ENCODE measurements around the gene CCDC60. TPM values are rescaled to one million over a fixed set of nuclear protein-coding genes. Genes with fewer than 3 reads are reported as not detected.

The CCDC60 gene, protein sequence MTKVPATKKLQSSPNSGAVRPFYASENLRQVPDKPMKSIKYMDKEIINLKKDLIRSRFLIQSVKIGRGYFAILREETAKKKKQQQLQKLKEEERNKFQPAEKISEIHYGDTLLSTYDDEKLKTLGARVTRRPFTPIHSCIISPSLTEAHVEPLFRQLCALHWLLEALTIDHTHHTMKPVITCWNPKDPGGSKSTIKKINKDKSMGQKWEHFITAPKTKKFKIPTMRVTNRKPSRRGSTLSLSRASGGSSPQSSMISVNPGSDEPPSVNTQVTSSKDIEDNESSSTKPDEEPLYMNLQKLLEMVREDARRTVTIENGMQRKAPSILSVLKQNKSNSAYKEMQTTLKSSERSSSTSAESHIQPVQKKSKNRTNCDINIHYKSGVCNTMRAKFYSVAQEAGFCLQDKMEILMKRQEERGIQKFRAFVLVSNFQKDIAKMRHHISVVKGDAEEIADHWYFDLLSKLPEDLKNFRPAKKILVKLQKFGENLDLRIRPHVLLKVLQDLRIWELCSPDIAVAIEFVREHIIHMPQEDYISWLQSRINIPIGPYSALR
- not detected in 2 replicates for total RNA-seq (2013; cell fraction: nucleolus; rRNA removed)
- total RNA-seq (2014; rRNA removed) (not detected in 2 replicates), total RNA-seq (2014; rRNA removed; fragmentation: Illumina TruSeq; extraction: Trizol) (not detected in 2 replicates), total RNA-seq (2021) (not detected in 2 replicates), polyA plus RNA-seq (2011; rRNA removed) (not detected in 2 replicates), polyA plus RNA-seq (2014; fragmentation: Illumina TruSeq; extraction: Trizol) (not detected in 2 replicates), polyA plus RNA-seq (2014; fragmentation: Nextera tagmentation; extraction: Ambion mirVana) (not detected), polyA plus RNA-seq (2014; rRNA removed) (not detected in 2 replicates), polyA plus RNA-seq (2016; fragmentation: Nextera tagmentation; extraction: Ambion mirVana) (under 1 TPM in 1 of 2 experiments, not detected in 1; 0.19 TPM), polyA minus RNA-seq (2011; rRNA and poly(A)+ RNA removed) (not detected in 2 replicates), Bru-seq, nascent RNA (percentile 0 among the genes with signal in this experiment), BruChase-seq, experiment 1, labeled RNA remaining after a 6-hour chase (percentile 1 among the genes with signal in this experiment), BruChase-seq, experiment 2, labeled RNA remaining after a 2-hour chase (not detected)
- not detected for polyA plus RNA-seq (2011; ENCODE audit: low read depth)
- not detected in 2 replicates for polyA plus RNA-seq (2011; cell fraction: cytosol; rRNA removed)
- not detected in 2 replicates for polyA plus RNA-seq (2011; cell fraction: nucleus; rRNA removed)
- polyA plus RNA-seq (2012), result not detected in 2 replicates
- not detected in 2 replicates for polyA minus RNA-seq (2011; cell fraction: cytosol; rRNA and poly(A)+ RNA removed)
- polyA minus RNA-seq (2011; cell fraction: nucleus; rRNA and poly(A)+ RNA removed), result not detected in 2 replicates
- long read RNA-seq, experiment 1, result 0 reads
- long read RNA-seq, experiment 2, result 0 reads

DNA sequence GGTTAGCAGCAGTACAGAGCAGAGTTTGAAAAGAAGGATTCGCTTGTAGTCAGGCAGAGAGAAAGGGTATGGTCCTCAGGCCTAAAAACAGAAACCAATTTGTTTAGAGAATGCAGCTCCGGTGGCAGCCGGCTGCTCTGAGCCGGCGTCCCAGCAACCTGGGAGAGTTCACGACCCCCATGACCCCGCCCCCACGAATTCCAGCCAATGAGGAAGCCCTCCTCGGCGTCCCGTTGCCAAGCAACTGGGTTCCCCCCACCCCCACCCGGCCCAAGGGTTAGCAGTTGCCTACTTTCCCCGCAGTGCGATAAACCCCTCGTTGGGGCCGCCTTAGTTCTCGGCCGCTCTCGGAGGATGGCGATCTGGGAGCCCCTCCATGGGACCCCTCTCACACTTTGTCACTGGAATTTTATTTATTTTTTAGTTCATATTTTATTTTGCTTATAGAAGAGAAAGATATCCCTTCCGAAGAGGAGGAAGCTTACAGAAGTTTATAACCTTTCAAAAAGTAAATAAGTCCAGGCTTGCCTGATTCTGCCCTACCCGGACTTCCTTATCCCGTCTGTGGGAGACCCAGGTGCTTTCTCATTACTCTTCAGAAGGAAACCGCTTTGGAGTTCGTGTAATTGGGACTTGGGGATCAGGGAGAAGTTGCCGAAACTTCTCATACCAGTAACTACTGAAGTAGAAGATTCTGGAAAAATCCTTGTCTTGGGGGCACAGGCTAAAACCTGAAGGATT is at the start of gene CCDC60:
CCDC60 (plus strand) TSS at position 300 of the 741 bp plus-strand sequence. CDS start 448 bp downstream, outside the sequence.
- ATAC-seq (no peak), FAIRE-seq (no peak), DNase-seq (ENCODE audit: low read depth, low spot score) (no peak)
- ChIA-PET POLR2A (no interaction called here), CTCF (no interaction called here), SMC1A (ENCODE audit: uncharacterized antibody, unreplicated experiment) (interaction anchor here (0.6 kb wide), 1 partner anchor 12 kb away, joined by 3 read pairs; no protein-coding TSS in a partner anchor), RAD21 (ENCODE audit: unreplicated experiment) (no interaction called here)
- intact Hi-C loops (cut with micrococcal nuclease; ENCODE audit: unreplicated experiment) (no loop called here), in situ Hi-C loops (cut with MboI) (no loop called here)
- Histone ChIP-seq H2AFZ (ENCODE audit: control insufficient read depth, low read depth, low read length) (no peak within 1 kb of the TSS), H3K79me2 (ENCODE audit: control insufficient read depth, insufficient read depth, low read length) (no peaks in the 10 kb centered on the region), H3K4me1 (ENCODE audit: control insufficient read depth, insufficient read depth, low read length) (no peaks in the 10 kb centered on the region), H4K20me1 (ENCODE audit: control insufficient read depth, insufficient read depth) (no peaks in the 10 kb centered on the region), H3K27me3 (replicated peaks in 1 of 2; ENCODE audit: control insufficient read depth in 2 of 2, insufficient read depth in 2 of 2, low read length in 1 of 2) (no peaks in the 10 kb centered on the region), H3K4me3 (no peak within 1 kb of the TSS), H3K36me3 (ENCODE audit: control insufficient read depth in 2 of 2, insufficient read depth in 2 of 2, low read length in 1 of 2) (no peaks in the 10 kb centered on the region), H3K9me3 (replicated peaks; ENCODE audit: control insufficient read depth, insufficient read depth, low read length) (no peaks in the 10 kb centered on the region), H3K4me2 (ENCODE audit: control insufficient read depth, insufficient read depth) (no peak within 1 kb of the TSS), H3K27ac (ENCODE audit: control insufficient read depth, insufficient read depth) (no peak within 1 kb of the TSS), H3K9ac (ENCODE audit: control insufficient read depth, insufficient read depth, low read length) (no peak within 1 kb of the TSS)
- 31% methylated on average over 20 of the region's 26 CpGs for WGBS (ENCODE audit: insufficient coverage, insufficient replicate concordance, low lambda C conversion rate, missing lambda C conversion rate)
- BruUV-seq (replicated peaks), result no TSS peak
- TF ChIP-seq NRF1 (conservative IDR thresholded peaks at IDR 0.05; ENCODE audit: low read depth, low read length), result no peak
- TF ChIP-seq CBX5 (IDR thresholded peaks at IDR 0.05; ENCODE audit: low read depth), result no peak
- no peak for TF ChIP-seq BCL11A (IDR thresholded peaks at IDR 0.05; ENCODE audit: low read depth, low read length)
- no peak for TF ChIP-seq CBX3 (IDR thresholded peaks at IDR 0.05; ENCODE audit: borderline replicate concordance, low read depth)
- TF ChIP-seq EED (IDR thresholded peaks at IDR 0.05; ENCODE audit: low read depth), result no peak
- TF ChIP-seq TCF7 (IDR thresholded peaks at IDR 0.05; ENCODE audit: borderline replicate concordance), result no peak
- TF ChIP-seq ESRRA (IDR thresholded peaks at IDR 0.05; ENCODE audit: low read length), result no peak
- TF ChIP-seq YBX1 (IDR thresholded peaks at IDR 0.05), result no peak
- TF ChIP-seq, protein P1, sequence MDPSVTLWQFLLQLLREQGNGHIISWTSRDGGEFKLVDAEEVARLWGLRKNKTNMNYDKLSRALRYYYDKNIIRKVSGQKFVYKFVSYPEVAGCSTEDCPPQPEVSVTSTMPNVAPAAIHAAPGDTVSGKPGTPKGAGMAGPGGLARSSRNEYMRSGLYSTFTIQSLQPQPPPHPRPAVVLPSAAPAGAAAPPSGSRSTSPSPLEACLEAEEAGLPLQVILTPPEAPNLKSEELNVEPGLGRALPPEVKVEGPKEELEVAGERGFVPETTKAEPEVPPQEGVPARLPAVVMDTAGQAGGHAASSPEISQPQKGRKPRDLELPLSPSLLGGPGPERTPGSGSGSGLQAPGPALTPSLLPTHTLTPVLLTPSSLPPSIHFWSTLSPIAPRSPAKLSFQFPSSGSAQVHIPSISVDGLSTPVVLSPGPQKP (IDR thresholded peaks at IDR 0.05; ENCODE audit: low read depth, low read length), result no peak
- no peak for TF ChIP-seq IKZF1 (conservative IDR thresholded peaks at IDR 0.05)
- TF ChIP-seq NFYA (IDR thresholded peaks at IDR 0.05; ENCODE audit: borderline replicate concordance, low read depth, low read length), result no peak
- TF ChIP-seq, protein P2, sequence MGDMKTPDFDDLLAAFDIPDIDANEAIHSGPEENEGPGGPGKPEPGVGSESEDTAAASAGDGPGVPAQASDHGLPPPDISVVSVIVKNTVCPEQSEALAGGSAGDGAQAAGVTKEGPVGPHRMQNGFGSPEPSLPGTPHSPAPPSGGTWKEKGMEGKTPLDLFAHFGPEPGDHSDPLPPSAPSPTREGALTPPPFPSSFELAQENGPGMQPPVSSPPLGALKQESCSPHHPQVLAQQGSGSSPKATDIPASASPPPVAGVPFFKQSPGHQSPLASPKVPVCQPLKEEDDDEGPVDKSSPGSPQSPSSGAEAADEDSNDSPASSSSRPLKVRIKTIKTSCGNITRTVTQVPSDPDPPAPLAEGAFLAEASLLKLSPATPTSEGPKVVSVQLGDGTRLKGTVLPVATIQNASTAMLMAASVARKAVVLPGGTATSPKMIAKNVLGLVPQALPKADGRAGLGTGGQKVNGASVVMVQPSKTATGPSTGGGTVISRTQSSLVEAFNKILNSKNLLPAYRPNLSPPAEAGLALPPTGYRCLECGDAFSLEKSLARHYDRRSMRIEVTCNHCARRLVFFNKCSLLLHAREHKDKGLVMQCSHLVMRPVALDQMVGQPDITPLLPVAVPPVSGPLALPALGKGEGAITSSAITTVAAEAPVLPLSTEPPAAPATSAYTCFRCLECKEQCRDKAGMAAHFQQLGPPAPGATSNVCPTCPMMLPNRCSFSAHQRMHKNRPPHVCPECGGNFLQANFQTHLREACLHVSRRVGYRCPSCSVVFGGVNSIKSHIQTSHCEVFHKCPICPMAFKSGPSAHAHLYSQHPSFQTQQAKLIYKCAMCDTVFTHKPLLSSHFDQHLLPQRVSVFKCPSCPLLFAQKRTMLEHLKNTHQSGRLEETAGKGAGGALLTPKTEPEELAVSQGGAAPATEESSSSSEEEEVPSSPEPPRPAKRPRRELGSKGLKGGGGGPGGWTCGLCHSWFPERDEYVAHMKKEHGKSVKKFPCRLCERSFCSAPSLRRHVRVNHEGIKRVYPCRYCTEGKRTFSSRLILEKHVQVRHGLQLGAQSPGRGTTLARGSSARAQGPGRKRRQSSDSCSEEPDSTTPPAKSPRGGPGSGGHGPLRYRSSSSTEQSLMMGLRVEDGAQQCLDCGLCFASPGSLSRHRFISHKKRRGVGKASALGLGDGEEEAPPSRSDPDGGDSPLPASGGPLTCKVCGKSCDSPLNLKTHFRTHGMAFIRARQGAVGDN (IDR thresholded peaks at IDR 0.05), result no peak
- TF ChIP-seq FOXK2 (IDR thresholded peaks at IDR 0.05), result no peak
- TF ChIP-seq NFXL1 (IDR thresholded peaks at IDR 0.05; ENCODE audit: borderline replicate concordance), result no peak
- no peak for TF ChIP-seq POLR2AphosphoS2 (IDR thresholded peaks at IDR 0.05; ENCODE audit: low read depth, low read length)

Measured in GM12878 (cell line).